Measurements from ENCODE around the gene TXNDC11. TPM values are rescaled to one million over a fixed set of nuclear protein-coding genes. Genes with fewer than 3 reads are reported as not detected.

Gene TXNDC11
- total and polyA plus RNA-seq, 10 of the 15 experiments (the other 5 are each of a cell fraction or from before 2014, with no cell fraction given) = 1.7 to 86.7 (median 54.4) TPM

DNA sequence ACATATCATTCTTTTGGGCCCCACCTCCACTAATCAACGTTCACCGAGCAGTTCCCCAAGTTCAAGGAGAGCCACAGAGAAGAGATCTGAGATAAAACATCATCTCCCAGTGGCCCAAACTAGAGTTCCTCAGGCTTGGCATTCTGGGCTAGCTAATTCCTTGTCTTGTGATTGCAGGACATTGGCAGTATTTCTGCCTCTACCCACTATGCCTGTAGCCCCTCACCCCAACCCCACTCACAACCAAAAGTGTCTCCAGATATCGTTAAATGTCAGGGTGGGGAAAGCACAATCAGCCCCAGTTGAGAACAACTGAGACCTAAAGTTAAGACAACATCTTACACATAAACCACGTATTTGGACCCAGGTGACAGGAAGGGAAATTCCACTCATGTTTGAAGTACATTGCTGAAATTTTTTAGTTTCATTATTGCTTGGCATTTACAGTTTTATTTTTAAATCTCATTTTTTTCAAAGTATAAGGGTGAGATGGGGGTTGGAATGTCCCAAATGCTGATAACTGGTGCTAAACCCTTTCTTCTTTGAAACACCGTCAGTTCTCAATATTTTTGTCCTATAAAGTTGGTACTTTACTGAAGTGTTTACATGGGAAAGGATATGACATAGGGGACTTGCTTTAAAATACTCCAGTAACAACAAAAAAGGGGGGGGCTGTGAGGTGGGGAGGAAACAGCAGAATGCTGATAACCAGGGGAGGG lies 40.8 kb upstream of the TXNDC11 start (continued):
- peak; percentile 82 for TF ChIP-seq BACH1 (IDR thresholded peaks at IDR 0.05; ENCODE audit: borderline replicate concordance)
- TF ChIP-seq ZSCAN29 (IDR thresholded peaks at IDR 0.05) = 0 out of 2 replicates have a peak, but pooled peaks have one; percentile 9
- no peak for TF ChIP-seq ZNF217 (IDR thresholded peaks at IDR 0.05)
- TF ChIP-seq RAD51 (IDR thresholded peaks at IDR 0.05) = peak; percentile 71
- peak; percentile 70; the same call in 1 of the 2 replicates for TF ChIP-seq SIN3A (IDR thresholded peaks at IDR 0.05; ENCODE audit: low read depth, low read length)
- TF ChIP-seq SMAD1 (IDR thresholded peaks at IDR 0.05; ENCODE audit: low read depth, partially characterized antibody) = peak; percentile 19
- TF ChIP-seq TCF3 (IDR thresholded peaks at IDR 0.05; ENCODE audit: borderline replicate concordance, insufficient read depth, low read depth, low read length) = 0 out of 2 replicates have a peak, but pooled peaks have one; percentile 63

GRCh38 chr16:11781773-11782172 lies 39.1 kb upstream of the TXNDC11 start:
- BruUV-seq (replicated peaks) = no TSS peak
- Histone ChIP-seq H3K79me2 (ENCODE audit: control insufficient read depth, insufficient read depth, low read length) (peaks cover 58% of the 10 kb centered on the region), H3K9me3 (replicated peaks; ENCODE audit: control insufficient read depth, insufficient read depth, low read length) (no peaks in the 10 kb centered on the region), H4K20me1 (ENCODE audit: control insufficient read depth, insufficient read depth) (no peaks in the 10 kb centered on the region), H3K36me3 (ENCODE audit: control insufficient read depth in 2 of 2, insufficient read depth in 2 of 2, low read length in 1 of 2) (peaks cover 2 to 5% of the 10 kb centered on the region in 2 experiments; a peak in 3 of 4 replicates), H2AFZ (ENCODE audit: control insufficient read depth, low read depth, low read length) (no peak overlapping the region), H3K9ac (ENCODE audit: control insufficient read depth, insufficient read depth, low read length) (peak overlapping the region; percentile 93), H3K4me2 (ENCODE audit: control insufficient read depth, insufficient read depth) (peak overlapping the region; percentile 99), H3K27me3 (replicated peaks in 1 of 2; ENCODE audit: control insufficient read depth in 2 of 2, insufficient read depth in 2 of 2, low read length in 1 of 2) (no peaks in the 10 kb centered on the region), H3K27ac (ENCODE audit: control insufficient read depth, insufficient read depth) (peak overlapping the region; percentile 99), H3K4me1 (ENCODE audit: control insufficient read depth, insufficient read depth, low read length) (peaks cover 28% of the 10 kb centered on the region), H3K4me3 (peak overlapping the region; percentile 67)
- RAD21 ChIA-PET (ENCODE audit: unreplicated experiment) = interaction anchor here (0.6 to 8.1 kb wide), 14 partner anchors 11 to 840 kb away, joined by 3 to 174 read pairs (median 4); partner anchors contain the start of genes DEXI, TXNDC11 and ZC3H7A
- FAIRE-seq (no peak), ATAC-seq (peak; percentile 58), DNase-seq (ENCODE audit: low read depth, low spot score) (peak; percentile 51)
- SMC1A ChIA-PET (ENCODE audit: uncharacterized antibody, unreplicated experiment) = interaction anchor here (0.6 to 10.3 kb wide), 16 partner anchors 12 to 762 kb away, joined by 3 to 184 read pairs (median 5); partner anchors contain the start of genes TXNDC11 and ZC3H7A
- CTCF ChIA-PET = interaction anchor here (0.6 to 3.6 kb wide), 12 partner anchors 9 to 112 kb away, joined by 3 to 42 read pairs (median 5); partner anchors contain the start of genes TXNDC11 and ZC3H7A
- 2% methylated on average over 5 of the region's 5 CpGs for WGBS (ENCODE audit: insufficient coverage, insufficient replicate concordance, low lambda C conversion rate, missing lambda C conversion rate)
- in situ Hi-C loops (cut with MboI) = no loop called here
- intact Hi-C loops (cut with micrococcal nuclease; ENCODE audit: unreplicated experiment) = loop anchor here (2.0 to 5.0 kb wide), 2 partner anchors 15 to 39 kb away; partner anchors contain the start of genes TXNDC11 and ZC3H7A
- POLR2A ChIA-PET = interaction anchor here (0.6 to 21.9 kb wide), 15 partner anchors 8 to 526 kb away, joined by 3 to 410 read pairs (median 6); partner anchors contain the start of genes TXNDC11 and ZC3H7A
- TF ChIP-seq WRNIP1 (IDR thresholded peaks at IDR 0.05; ENCODE audit: borderline replicate concordance, low read depth, low read length) (no peak), TBL1XR1 (IDR thresholded peaks at IDR 0.05; ENCODE audit: low read depth, low read length) (no peak; the same call in 1 of the 2 replicates), RAD51 (IDR thresholded peaks at IDR 0.05) (no peak), SREBF2 (IDR thresholded peaks at IDR 0.05; ENCODE audit: low read length) (no peak), TCF3 (IDR thresholded peaks at IDR 0.05; ENCODE audit: borderline replicate concordance, insufficient read depth, low read depth, low read length) (no peak), MTA3 (IDR thresholded peaks at IDR 0.05; ENCODE audit: borderline replicate concordance, low read length) (no peak; the same call in 1 of the 2 replicates), ZNF622 (IDR thresholded peaks at IDR 0.05) (no peak), CHD2 (IDR thresholded peaks at IDR 0.05; ENCODE audit: borderline replicate concordance, low read depth, low read length) (no peak)
- TF ChIP-seq, protein P1, sequence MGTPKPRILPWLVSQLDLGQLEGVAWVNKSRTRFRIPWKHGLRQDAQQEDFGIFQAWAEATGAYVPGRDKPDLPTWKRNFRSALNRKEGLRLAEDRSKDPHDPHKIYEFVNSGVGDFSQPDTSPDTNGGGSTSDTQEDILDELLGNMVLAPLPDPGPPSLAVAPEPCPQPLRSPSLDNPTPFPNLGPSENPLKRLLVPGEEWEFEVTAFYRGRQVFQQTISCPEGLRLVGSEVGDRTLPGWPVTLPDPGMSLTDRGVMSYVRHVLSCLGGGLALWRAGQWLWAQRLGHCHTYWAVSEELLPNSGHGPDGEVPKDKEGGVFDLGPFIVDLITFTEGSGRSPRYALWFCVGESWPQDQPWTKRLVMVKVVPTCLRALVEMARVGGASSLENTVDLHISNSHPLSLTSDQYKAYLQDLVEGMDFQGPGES (IDR thresholded peaks at IDR 0.05) = no peak
- TF ChIP-seq, protein P2, sequence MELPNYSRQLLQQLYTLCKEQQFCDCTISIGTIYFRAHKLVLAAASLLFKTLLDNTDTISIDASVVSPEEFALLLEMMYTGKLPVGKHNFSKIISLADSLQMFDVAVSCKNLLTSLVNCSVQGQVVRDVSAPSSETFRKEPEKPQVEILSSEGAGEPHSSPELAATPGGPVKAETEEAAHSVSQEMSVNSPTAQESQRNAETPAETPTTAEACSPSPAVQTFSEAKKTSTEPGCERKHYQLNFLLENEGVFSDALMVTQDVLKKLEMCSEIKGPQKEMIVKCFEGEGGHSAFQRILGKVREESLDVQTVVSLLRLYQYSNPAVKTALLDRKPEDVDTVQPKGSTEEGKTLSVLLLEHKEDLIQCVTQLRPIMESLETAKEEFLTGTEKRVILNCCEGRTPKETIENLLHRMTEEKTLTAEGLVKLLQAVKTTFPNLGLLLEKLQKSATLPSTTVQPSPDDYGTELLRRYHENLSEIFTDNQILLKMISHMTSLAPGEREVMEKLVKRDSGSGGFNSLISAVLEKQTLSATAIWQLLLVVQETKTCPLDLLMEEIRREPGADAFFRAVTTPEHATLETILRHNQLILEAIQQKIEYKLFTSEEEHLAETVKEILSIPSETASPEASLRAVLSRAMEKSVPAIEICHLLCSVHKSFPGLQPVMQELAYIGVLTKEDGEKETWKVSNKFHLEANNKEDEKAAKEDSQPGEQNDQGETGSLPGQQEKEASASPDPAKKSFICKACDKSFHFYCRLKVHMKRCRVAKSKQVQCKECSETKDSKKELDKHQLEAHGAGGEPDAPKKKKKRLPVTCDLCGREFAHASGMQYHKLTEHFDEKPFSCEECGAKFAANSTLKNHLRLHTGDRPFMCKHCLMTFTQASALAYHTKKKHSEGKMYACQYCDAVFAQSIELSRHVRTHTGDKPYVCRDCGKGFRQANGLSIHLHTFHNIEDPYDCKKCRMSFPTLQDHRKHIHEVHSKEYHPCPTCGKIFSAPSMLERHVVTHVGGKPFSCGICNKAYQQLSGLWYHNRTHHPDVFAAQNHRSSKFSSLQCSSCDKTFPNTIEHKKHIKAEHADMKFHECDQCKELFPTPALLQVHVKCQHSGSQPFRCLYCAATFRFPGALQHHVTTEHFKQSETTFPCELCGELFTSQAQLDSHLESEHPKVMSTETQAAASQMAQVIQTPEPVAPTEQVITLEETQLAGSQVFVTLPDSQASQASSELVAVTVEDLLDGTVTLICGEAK (IDR thresholded peaks at IDR 0.05; ENCODE audit: borderline replicate concordance) = 0 out of 2 replicates have a peak, but pooled peaks have one; percentile 15
